ENCODE measurements around the gene TMEM201. TPM values are rescaled to one million over a fixed set of nuclear protein-coding genes. Genes with fewer than 3 reads are reported as not detected.

The TMEM201 gene
- total RNA-seq, 1 donor from 2014 or later: 12.8 TPM

GRCh38 chr1:9544926-9545325 is 43.8 kb upstream of the TMEM201 start:
- no peak for DNase-seq (ENCODE audit: low spot score in 2 of 2)
- Histone ChIP-seq H3K36me3 (no peaks in the 10 kb centered on the region), H3K27me3 (no peaks in the 10 kb centered on the region), H3K4me1 (peaks cover 0 to 5% of the 10 kb centered on the region in 2 donors), H3K4me3 (no peak overlapping the region), H3K27ac (no peak overlapping the region), H3K9me3 (no peaks in the 10 kb centered on the region)
- intact Hi-C loops (cut with DNase I): no loop called here
- TF ChIP-seq CTCF (IDR thresholded peaks at IDR 0.05): no peak

- Histone ChIP-seq H3K4me3 (no peak overlapping the region), H3K27ac (no peak overlapping the region), H3K36me3 (no peaks in the 10 kb centered on the region), H3K27me3 (no peaks in the 10 kb centered on the region), H3K4me1 (no peaks in the 10 kb centered on the region), H3K9me3 (no peaks in the 10 kb centered on the region)
- intact Hi-C loops (cut with DNase I): no loop called here
- DNase-seq (ENCODE audit: low spot score in 2 of 2): no peak
- TF ChIP-seq CTCF (IDR thresholded peaks at IDR 0.05): no peak
Measured at GRCh38 chr1:9549955-9550546, 38.7 kb upstream of the TMEM201 start.

- H3K4me3 ChIP-seq: no peak overlapping the region
- H3K27ac ChIP-seq: no peak overlapping the region
- H3K4me1 ChIP-seq: peaks cover 0 to 6% of the 10 kb centered on the region in 2 donors
- TF ChIP-seq CTCF (IDR thresholded peaks at IDR 0.05): no peak
- H3K9me3 ChIP-seq: no peaks in the 10 kb centered on the region
- H3K36me3 ChIP-seq: no peaks in the 10 kb centered on the region
- no peak for DNase-seq (ENCODE audit: low spot score in 2 of 2)
- H3K27me3 ChIP-seq: no peaks in the 10 kb centered on the region
- intact Hi-C loops (cut with DNase I): no loop called here
Measured at GRCh38 chr1:9551984-9552383, 36.7 kb upstream of the TMEM201 start.

- intact Hi-C loops (cut with DNase I): no loop called here
- no peak for TF ChIP-seq CTCF (IDR thresholded peaks at IDR 0.05)
- no peak overlapping the region for H3K4me3 ChIP-seq
- no peak for DNase-seq (ENCODE audit: low spot score in 2 of 2)
- peaks cover 0 to 6% of the 10 kb centered on the region in 2 donors for H3K4me1 ChIP-seq
- no peaks in the 10 kb centered on the region for H3K27me3 ChIP-seq
- no peaks in the 10 kb centered on the region for H3K9me3 ChIP-seq
- H3K36me3 ChIP-seq: no peaks in the 10 kb centered on the region
- no peak overlapping the region for H3K27ac ChIP-seq
Measured at GRCh38 chr1:9553736-9554144, 35.0 kb upstream of the TMEM201 start.

- TF ChIP-seq CTCF (IDR thresholded peaks at IDR 0.05): no peak
- H3K27ac ChIP-seq: peak overlapping the region; percentile 36 to 50
- intact Hi-C loops (cut with DNase I): no loop called here
Measured at GRCh38 chr1:9555942-9556341, 32.8 kb upstream of the TMEM201 start.

GRCh38 chr1:9557624-9558023 is 31.1 kb upstream of the TMEM201 start:
- H3K4me1 ChIP-seq: peaks cover 0 to 8% of the 10 kb centered on the region in 2 donors
- no peaks in the 10 kb centered on the region for H3K9me3 ChIP-seq
- no peak overlapping the region for H3K4me3 ChIP-seq
- intact Hi-C loops (cut with DNase I): no loop called here
- H3K27ac ChIP-seq: no peak overlapping the region
- no peak for TF ChIP-seq CTCF (IDR thresholded peaks at IDR 0.05)
- H3K27me3 ChIP-seq: no peaks in the 10 kb centered on the region
- no peak for DNase-seq (ENCODE audit: low spot score in 2 of 2)
- H3K36me3 ChIP-seq: no peaks in the 10 kb centered on the region

More at GRCh38 chr1:9555942-9556341, 32.8 kb upstream of the TMEM201 start:
- Histone ChIP-seq H3K27me3 (no peaks in the 10 kb centered on the region), H3K36me3 (no peaks in the 10 kb centered on the region), H3K4me3 (no peak overlapping the region), H3K4me1 (peaks cover 0 to 6% of the 10 kb centered on the region in 2 donors), H3K9me3 (no peaks in the 10 kb centered on the region)
- DNase-seq (ENCODE audit: low spot score in 2 of 2): no peak
